Panc1 (cell line): ENCODE data around the gene TNFAIP8L3. TPM values are rescaled to one million over a fixed set of nuclear protein-coding genes. Genes with fewer than 3 reads are reported as not detected.

ENCODE experiments used
- ATAC-seq: fragments of 200-7000 bp; cut with Tn5 transposase; 2 replicates; pipeline ENCODE4 v1.9.1; 2020; ENCODE audit warnings: mild to moderate bottlenecking, moderate library complexity
- BruUV-seq: library from RNA; stranded (reverse); fragments of 400-500 nt; replicated peaks from 2 replicates; lab custom pipeline; 2021; lab: Mats Ljungman, UMichigan
- CTCF ChIA-PET: fragments of 300-600 bp; sonication (Branson Sonifier 250); formaldehyde crosslinking; loops from one replicate; lab custom pipeline; 2022; ENCODE audit warnings: antibody characterized with exemption; lab: Charles Lee
- POLR2A ChIA-PET: fragments of 300-600 bp; sonication (Branson Sonifier 250); formaldehyde crosslinking; loops from one replicate; lab custom pipeline; 2022; ENCODE audit warnings: antibody characterized with exemption; lab: Charles Lee
- DNase-seq: peaks from one replicate; pipeline ENCODE4 v3.0.0-alpha.2; 2010; ENCODE audit warnings: low read depth, low spot score
- H3K27ac ChIP-seq: 2 replicates; pipeline ENCODE4 v1.5.1; 2011; ENCODE audit warnings: mild to moderate bottlenecking, low read length, inconsistent platforms
- H3K27me3 ChIP-seq: fragments of 200-500 bp; sonication (Bioruptor generic); 2 replicates; pipeline ENCODE4 v1.6.0; 2014; ENCODE audit warnings: low read length, inconsistent platforms; ENCODE audit not compliant: control insufficient read depth, insufficient read depth
- H3K36me3 ChIP-seq: fragments of 200-500 bp; sonication (Bioruptor generic); 2 replicates; pipeline ENCODE4 v1.5.1; 2014; ENCODE audit warnings: inconsistent platforms, mild to moderate bottlenecking, low read length, moderate library complexity; ENCODE audit not compliant: control insufficient read depth, insufficient read depth
- H3K4me1 ChIP-seq: 2 replicates; pipeline ENCODE4 v1.5.1; 2011; ENCODE audit warnings: inconsistent platforms, mild to moderate bottlenecking, low read length, moderate library complexity; ENCODE audit not compliant: control insufficient read depth, insufficient read depth
- H3K4me3 ChIP-seq, 2 experiments: 2 replicates each; pipeline ENCODE4 v1.5.1; 2011 to 2012; ENCODE audit warnings: low read depth in 2 of 2, low read length in 2 of 2, mild to moderate bottlenecking in 2 of 2, inconsistent platforms in 1 of 2, moderate library complexity in 1 of 2
- H3K9me3 ChIP-seq: fragments of 200-500 bp; sonication (Bioruptor generic); 2 replicates; pipeline ENCODE4 v1.5.1; 2014; ENCODE audit warnings: low read depth, mild to moderate bottlenecking, inconsistent platforms, low read length, moderate library complexity; ENCODE audit not compliant: control insufficient read depth, insufficient read depth
- CTCF ChIP-seq: fragments of 450-650 bp; IDR thresholded peaks from 2 replicates; pipeline ENCODE4 v1.5.1; 2017; ENCODE audit warnings: mild to moderate bottlenecking
- POLR2AphosphoS5 ChIP-seq: IDR thresholded peaks from 2 replicates; pipeline ENCODE4 v1.6.1; 2012; ENCODE audit warnings: mild to moderate bottlenecking, low read depth, low read length, moderate library complexity
- REST ChIP-seq, 2 experiments: IDR thresholded peaks; 2 replicates each; pipeline ENCODE4 v1.6.1; 2011 to 2012; ENCODE audit warnings: low read depth in 2 of 2, control low read depth in 1 of 2, low read length in 1 of 2, mild to moderate bottlenecking in 1 of 2, moderate library complexity in 1 of 2; ENCODE audit not compliant: insufficient read depth in 1 of 2
- SIN3A ChIP-seq: IDR thresholded peaks from 2 replicates; pipeline ENCODE4 v1.6.1; 2012; ENCODE audit warnings: low read depth, mild to moderate bottlenecking, low read length, moderate library complexity, borderline replicate concordance; ENCODE audit not compliant: insufficient read depth
- TCF7L2 ChIP-seq: IDR thresholded peaks from 2 replicates; pipeline ENCODE4 v1.6.1; 2011; ENCODE audit warnings: mild to moderate bottlenecking, low read depth, low read length, inconsistent platforms
- in situ Hi-C: cut with HindIII; loops from 2 replicates; pipeline ENCODE4 v1.10.0; 2016; ENCODE audit warnings: low sequenced_read_pairs, low pct_unique_long_range_greater_than_20kb
- intact Hi-C: fragments of 100-400 bp; cut with micrococcal nuclease; formaldehyde crosslinking; loops from one replicate; pipeline ENCODE4 v1.10.0; 2022; ENCODE audit not compliant: unreplicated experiment
- total RNA-seq: library from RNA; stranded (reverse); gene quantifications from one replicate; pipeline ENCODE4 v1.2.1, GENCODE V29; 2021; ENCODE audit not compliant: unreplicated experiment

The TNFAIP8L3 gene
- total RNA-seq, 1 experiment from 2014 or later: 1.0 TPM

GRCh38 chr15:51098331-51098619 is 3.6 kb upstream of the TNFAIP8L3 start:
- Histone ChIP-seq H3K4me1 (no peaks in the 10 kb centered on the region), H3K27me3 (peaks cover 27% of the 10 kb centered on the region), H3K36me3 (no peaks in the 10 kb centered on the region), H3K9me3 (no peaks in the 10 kb centered on the region), H3K27ac (no peak overlapping the region), H3K4me3 (no peak overlapping the region)
- in situ Hi-C loops (no loop called here), intact Hi-C loops (no loop called here)
- ATAC-seq (no peak), DNase-seq (no peak)
- TF ChIP-seq TCF7L2 (no peak), POLR2AphosphoS5 (no peak), SIN3A (no peak), REST (IDR thresholded peaks at IDR 0.05; ENCODE audit: insufficient read depth in 1 of 2, low read depth in 2 of 2, low read length in 1 of 2) (no peak), CTCF (no peak)
- no TSS peak for BruUV-seq
- POLR2A ChIA-PET: no interaction called here
- CTCF ChIA-PET: no interaction called here

GRCh38 chr15:51097553-51098330 is 3.0 kb upstream of the TNFAIP8L3 start:
- no peak for TF ChIP-seq SIN3A
- no peak for TF ChIP-seq POLR2AphosphoS5
- no peak for TF ChIP-seq REST (IDR thresholded peaks at IDR 0.05; ENCODE audit: insufficient read depth in 1 of 2, low read depth in 2 of 2, low read length in 1 of 2)
- no peak for TF ChIP-seq TCF7L2
- TF ChIP-seq CTCF: no peak
- H3K4me1 ChIP-seq: no peaks in the 10 kb centered on the region
- H3K27me3 ChIP-seq: peaks cover 26% of the 10 kb centered on the region
- H3K36me3 ChIP-seq: no peaks in the 10 kb centered on the region
- CTCF ChIA-PET: no interaction called here
- no peak for ATAC-seq
- intact Hi-C loops (no loop called here), in situ Hi-C loops (no loop called here)
- H3K4me3 ChIP-seq: no peak overlapping the region
- H3K9me3 ChIP-seq: no peaks in the 10 kb centered on the region
- BruUV-seq: no TSS peak
- POLR2A ChIA-PET: no interaction called here
- DNase-seq: no peak
- no peak overlapping the region for H3K27ac ChIP-seq
